HEK293T (cell line): ENCODE results near the gene SLC16A4.

Source experiments
- CTCF ChIA-PET: fragments of 350-600 bp; formaldehyde crosslinking; extraction: SDS; loops from one replicate; lab custom pipeline; 2021; ENCODE audit warnings: antibody characterized with exemption, inconsistent platforms; lab: Yijun Ruan, JAX
- POLR2A ChIA-PET: fragments of 350-600 bp; formaldehyde crosslinking; extraction: SDS; loops from one replicate; lab custom pipeline; 2020; ENCODE audit warnings: antibody characterized with exemption, inconsistent platforms; lab: Yijun Ruan, JAX
- DNase-seq: peaks from one replicate; pipeline ENCODE4 v3.0.0; 2012; ENCODE audit warnings: mixed read lengths; ENCODE audit errors: extremely low spot score
- ARNT ChIP-seq: fragments of 450-650 bp; IDR thresholded peaks from 2 replicates; pipeline ENCODE4 v1.6.1; 2017; ENCODE audit warnings: mild to moderate bottlenecking
- BHLHE40 ChIP-seq: fragments of 450-650 bp; IDR thresholded peaks from 2 replicates; pipeline ENCODE4 v1.6.1; 2016; ENCODE audit warnings: mild to moderate bottlenecking, moderate library complexity, borderline replicate concordance
- CTBP1 ChIP-seq: fragments of 450-650 bp; IDR thresholded peaks from 2 replicates; pipeline ENCODE4 v1.6.1; 2016; ENCODE audit warnings: borderline replicate concordance
- ELF4 ChIP-seq: fragments of 450-650 bp; IDR thresholded peaks from 2 replicates; pipeline ENCODE4 v1.6.1; 2017; ENCODE audit warnings: antibody characterized with exemption
- FOXA1 ChIP-seq: fragments of 450-650 bp; IDR thresholded peaks from 2 replicates; pipeline ENCODE4 v1.6.1; 2016; ENCODE audit warnings: mild to moderate bottlenecking
- FOXK2 ChIP-seq: fragments of 450-650 bp; IDR thresholded peaks from 2 replicates; pipeline ENCODE4 v1.6.1; 2016; ENCODE audit warnings: mild to moderate bottlenecking
- FOXM1 ChIP-seq: fragments of 450-650 bp; IDR thresholded peaks from 2 replicates; pipeline ENCODE4 v1.6.1; 2017; ENCODE audit warnings: mild to moderate bottlenecking, borderline replicate concordance
- HDGF ChIP-seq: fragments of 450-650 bp; IDR thresholded peaks from 2 replicates; pipeline ENCODE4 v1.6.1; 2017; ENCODE audit warnings: antibody characterized with exemption, borderline replicate concordance
- L3MBTL2 ChIP-seq: fragments of 450-650 bp; conservative IDR thresholded peaks from 2 replicates; pipeline ENCODE4 v1.6.1; 2016; ENCODE audit warnings: mild to moderate bottlenecking
- LEF1 ChIP-seq: fragments of 450-650 bp; IDR thresholded peaks from 2 replicates; pipeline ENCODE4 v1.6.1; 2017; ENCODE audit warnings: mild to moderate bottlenecking, borderline replicate concordance
- NFRKB ChIP-seq: fragments of 450-650 bp; IDR thresholded peaks from 2 replicates; pipeline ENCODE4 v1.6.1; 2016; ENCODE audit warnings: mild to moderate bottlenecking, moderate library complexity
- SP1 ChIP-seq: fragments of 450-650 bp; IDR thresholded peaks from 2 replicates; pipeline ENCODE4 v1.6.1; 2017
- SUZ12 ChIP-seq: fragments of 450-650 bp; IDR thresholded peaks from 2 replicates; pipeline ENCODE4 v1.6.1; 2016; ENCODE audit warnings: mild to moderate bottlenecking
- TARDBP ChIP-seq: fragments of 450-650 bp; IDR thresholded peaks from 2 replicates; pipeline ENCODE4 v1.6.1; 2016
- ZNF384 ChIP-seq: fragments of 450-650 bp; IDR thresholded peaks from 2 replicates; pipeline ENCODE4 v1.6.1; 2016
- TF ChIP-seq, protein P1 (sequence below): fragments of 450-650 bp; IDR thresholded peaks from 2 replicates; pipeline ENCODE4 v1.6.1; 2016

Gene SLC16A4

DNA sequence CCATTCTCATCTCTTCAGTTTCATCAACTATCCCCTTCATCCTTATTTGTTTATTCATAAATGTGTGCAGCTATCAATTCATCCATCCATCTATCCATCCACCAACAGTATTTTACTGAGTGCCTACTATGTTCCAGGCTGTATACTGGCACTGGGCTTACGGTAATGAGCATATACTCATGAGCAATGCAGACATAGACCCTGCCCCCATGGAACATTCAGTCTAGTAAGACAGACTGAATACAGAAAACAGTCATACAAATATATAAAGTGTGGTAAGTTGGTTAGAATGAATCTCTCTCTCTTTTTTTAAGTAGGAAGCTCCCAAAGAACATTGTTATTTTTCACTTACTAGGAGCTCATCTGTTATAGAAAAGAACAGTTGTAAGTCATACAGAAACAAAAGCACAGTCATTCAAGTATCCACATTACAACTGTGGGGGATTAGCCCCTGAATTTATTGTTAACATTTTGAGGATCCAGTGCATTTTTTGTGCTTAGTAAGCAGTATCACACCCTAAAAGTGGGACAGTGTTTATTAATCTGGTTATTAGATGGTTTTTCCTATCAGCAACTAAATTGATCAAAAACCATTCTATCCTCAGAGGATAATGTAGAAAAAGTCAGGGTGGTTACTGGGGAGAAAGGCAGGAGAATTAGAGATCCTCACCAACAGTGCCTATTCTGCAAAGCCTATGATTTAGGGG is 3.6 kb downstream of the SLC16A4 start:
- POLR2A ChIA-PET = interaction anchor here (0.8 kb wide), 1 partner anchor 48 kb away, joined by 3 read pairs; the partner anchor contains the start of gene RBM15
- TF ChIP-seq FOXM1 (no peak), L3MBTL2 (no peak), ELF4 (no peak), BHLHE40 (no peak), SUZ12 (no peak), NFRKB (no peak), TARDBP (no peak), HDGF (no peak), FOXA1 (no peak)

DNA sequence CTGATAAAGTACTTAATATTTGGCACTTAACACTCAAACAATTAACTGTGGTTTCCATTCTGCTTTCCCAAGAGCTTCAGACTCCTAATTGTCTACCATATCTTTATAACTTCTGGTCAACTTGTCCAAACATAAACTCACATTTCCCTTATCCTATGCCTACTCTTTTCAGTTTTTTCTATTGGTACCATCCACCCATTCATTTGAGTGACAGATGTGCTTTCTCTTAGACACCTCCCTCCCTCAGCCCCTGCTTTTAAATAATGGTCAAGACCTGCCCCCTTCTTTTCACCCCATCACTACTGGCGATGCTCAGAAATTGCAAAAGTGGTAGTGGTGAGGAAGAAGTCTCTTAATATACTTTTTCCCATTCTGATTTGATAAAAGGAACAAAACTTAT is 5.5 kb downstream of the SLC16A4 start:
- CTCF ChIA-PET = no interaction called here
- TF ChIP-seq ELF4 (no peak), SP1 (no peak)
- TF ChIP-seq, protein P1, sequence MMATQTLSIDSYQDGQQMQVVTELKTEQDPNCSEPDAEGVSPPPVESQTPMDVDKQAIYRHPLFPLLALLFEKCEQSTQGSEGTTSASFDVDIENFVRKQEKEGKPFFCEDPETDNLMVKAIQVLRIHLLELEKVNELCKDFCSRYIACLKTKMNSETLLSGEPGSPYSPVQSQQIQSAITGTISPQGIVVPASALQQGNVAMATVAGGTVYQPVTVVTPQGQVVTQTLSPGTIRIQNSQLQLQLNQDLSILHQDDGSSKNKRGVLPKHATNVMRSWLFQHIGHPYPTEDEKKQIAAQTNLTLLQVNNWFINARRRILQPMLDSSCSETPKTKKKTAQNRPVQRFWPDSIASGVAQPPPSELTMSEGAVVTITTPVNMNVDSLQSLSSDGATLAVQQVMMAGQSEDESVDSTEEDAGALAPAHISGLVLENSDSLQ = peak; percentile 69
- POLR2A ChIA-PET = no interaction called here
- DNase-seq = no peak

More for the DNA sequence above, 3.6 kb downstream of the SLC16A4 start:
- CTCF ChIA-PET = interaction anchor here (0.6 kb wide), 1 partner anchor 18 kb away, joined by 3 read pairs; no protein-coding TSS in a partner anchor
- no peak for DNase-seq

DNA sequence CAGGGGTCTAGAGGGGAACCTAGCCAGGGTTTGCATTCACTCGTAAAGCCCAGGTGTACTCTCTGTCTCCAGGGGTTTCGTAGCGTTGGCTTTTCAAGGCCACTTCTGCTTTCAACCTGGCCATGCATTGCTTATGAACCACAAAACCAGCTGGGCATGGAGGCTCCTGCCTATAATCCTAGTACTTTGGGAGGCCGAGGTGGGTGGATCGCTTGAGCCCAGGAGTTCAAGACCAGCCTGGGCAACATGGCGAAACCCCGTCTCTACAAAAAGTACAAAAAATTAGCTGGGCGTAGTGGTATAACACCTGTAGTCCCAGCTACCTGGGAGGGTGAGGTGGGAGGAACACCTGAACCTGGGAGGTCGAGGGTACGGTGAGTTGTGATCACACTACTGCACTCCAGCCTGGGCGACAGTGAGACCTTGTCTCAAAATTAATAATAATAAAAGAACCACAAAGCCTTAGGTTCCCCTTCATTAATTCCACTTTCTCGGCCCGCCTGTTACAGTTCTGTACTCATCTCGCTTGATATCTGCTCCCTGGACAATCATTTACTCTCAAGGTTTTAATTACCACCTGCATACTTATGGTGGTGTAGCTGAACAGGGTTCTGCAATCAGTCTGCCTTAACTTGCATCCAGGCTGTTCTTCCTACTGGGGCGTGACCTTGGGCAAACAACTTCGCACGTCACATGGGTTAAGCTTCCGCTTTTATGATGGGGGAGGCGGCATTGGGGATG is 6.1 kb downstream of the SLC16A4 start:
- DNase-seq = no peak
- TF ChIP-seq SP1 (no peak), FOXA1 (no peak), ELF4 (no peak), FOXM1 (no peak), NFRKB (no peak), L3MBTL2 (no peak), ZNF384 (no peak)
- TF ChIP-seq, protein P1 = no peak
- ChIA-PET POLR2A (no interaction called here), CTCF (no interaction called here)

DNA sequence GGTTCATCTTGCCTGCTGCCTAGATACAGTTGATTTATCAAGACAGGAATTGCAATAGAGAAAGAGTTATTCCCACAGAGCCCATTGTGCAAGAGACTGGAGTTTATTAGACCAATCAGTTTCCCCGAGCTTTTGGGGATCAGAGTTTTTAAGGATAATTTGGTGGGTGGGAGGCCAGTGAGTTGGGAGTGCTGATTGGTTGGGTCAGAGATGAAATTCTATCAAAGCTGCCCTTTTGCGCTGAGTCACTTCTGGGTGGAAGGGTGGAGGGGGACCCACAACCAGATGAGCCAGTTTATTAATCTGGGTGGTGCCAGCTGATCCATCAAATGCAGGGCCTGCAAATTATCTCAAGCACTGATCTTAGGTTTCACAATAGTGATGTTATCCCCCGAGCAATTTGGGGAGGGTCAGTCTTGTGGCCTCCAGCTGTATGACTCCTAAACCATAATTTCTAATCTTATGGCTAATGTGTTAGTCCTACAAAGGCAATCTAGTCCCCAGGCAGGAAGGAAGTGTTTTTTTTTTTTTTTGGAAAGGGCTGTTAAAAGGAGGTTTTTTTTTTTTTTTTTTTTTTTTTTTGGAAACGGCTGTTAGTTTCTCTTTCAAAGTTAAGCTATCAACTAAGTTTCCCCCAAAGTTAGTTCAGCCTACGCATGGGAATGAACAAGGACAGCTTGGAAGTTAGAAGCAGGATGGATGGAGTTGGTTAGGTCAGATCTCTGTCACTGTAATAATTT is 7.4 kb downstream of the SLC16A4 start:
- CTCF ChIA-PET = no interaction called here
- DNase-seq = no peak

DNA sequence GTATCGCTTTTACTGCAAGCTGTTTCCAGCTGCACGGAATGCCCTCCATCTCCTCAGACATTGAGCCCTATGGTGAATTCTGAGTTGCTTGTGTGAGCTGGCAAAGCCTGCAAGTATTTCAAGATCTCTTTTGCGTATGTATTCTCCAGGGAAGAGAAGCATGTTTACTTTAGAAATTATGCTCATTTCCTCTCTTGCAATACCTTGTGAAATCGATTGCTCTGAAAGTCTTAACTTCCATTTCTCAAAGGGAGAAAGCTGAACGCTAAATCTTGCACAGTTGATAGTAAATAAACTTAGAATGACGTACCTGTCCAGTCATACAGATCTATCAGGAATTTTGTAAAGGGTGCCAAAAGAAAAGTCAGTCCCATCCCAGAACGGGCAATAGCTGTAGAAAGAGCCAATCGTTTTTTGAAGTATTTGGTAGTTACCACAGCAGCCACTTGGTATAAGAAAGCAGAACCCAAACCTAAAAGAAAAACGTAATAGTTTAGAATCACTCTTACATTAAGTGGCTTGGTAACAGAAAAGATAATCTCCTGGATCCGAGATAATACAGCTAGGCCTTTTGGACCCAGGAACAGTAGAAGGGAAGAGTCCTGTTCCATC is 10.0 kb downstream of the SLC16A4 start:
- DNase-seq = no peak
- ChIA-PET POLR2A (no interaction called here), CTCF (interaction anchor here (1.3 kb wide), 1 partner anchor 173 kb away, joined by 3 read pairs; no protein-coding TSS in a partner anchor)
- TF ChIP-seq SUZ12 (no peak), LEF1 (no peak)

More for the DNA sequence above, 7.4 kb downstream of the SLC16A4 start:
- POLR2A ChIA-PET = no interaction called here
- no peak for TF ChIP-seq ARNT
- no peak for TF ChIP-seq ELF4
- no peak for TF ChIP-seq FOXK2
- TF ChIP-seq CTBP1 = no peak
- no peak for TF ChIP-seq L3MBTL2
- no peak for TF ChIP-seq FOXM1
- TF ChIP-seq BHLHE40 = no peak
- TF ChIP-seq TARDBP = no peak
- TF ChIP-seq, protein P1 = no peak
- TF ChIP-seq NFRKB = no peak
- no peak for TF ChIP-seq SUZ12
- TF ChIP-seq LEF1 = no peak
- no peak for TF ChIP-seq FOXA1
- no peak for TF ChIP-seq HDGF
- no peak for TF ChIP-seq SP1
- no peak for TF ChIP-seq ZNF384

DNA sequence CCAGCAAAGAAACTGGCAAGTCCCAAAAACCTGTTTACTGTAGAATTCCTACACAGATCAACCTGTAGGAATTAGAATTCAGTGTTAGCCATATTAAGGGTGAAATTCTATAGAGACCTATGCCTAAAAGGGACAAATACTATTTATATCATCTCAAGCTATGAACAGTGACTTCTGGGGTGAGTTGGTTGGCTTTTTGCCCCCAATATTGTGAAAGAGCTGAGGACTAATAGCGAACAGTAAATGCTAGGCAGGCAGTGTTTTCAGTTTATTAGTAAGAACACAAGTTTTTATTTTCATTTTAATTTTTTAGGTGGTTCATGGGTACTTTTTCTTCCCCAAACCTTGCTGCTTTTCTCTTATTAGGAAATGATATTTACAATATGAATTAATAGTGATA is 15.3 kb downstream of the SLC16A4 start:
- no peak for DNase-seq

More for the DNA sequence above, 15.3 kb downstream of the SLC16A4 start:
- CTCF ChIA-PET = interaction anchor here (1.1 kb wide), 1 partner anchor 179 kb away, joined by 3 read pairs; no protein-coding TSS in a partner anchor
- TF ChIP-seq FOXA1 = no peak
- TF ChIP-seq TARDBP = no peak
- no peak for TF ChIP-seq ZNF384
- POLR2A ChIA-PET = interaction anchor here (1.5 kb wide), 1 partner anchor 37 kb away, joined by 3 read pairs; the partner anchor contains the start of gene RBM15
